ELR (cell line): ENCODE data around the gene CD248.

ENCODE experiments used
- DNase-seq: peaks from one replicate; pipeline ENCODE4 v3.0.0-alpha.2; 2015; ENCODE audit warnings: low read depth

The CD248 gene

DNA sequence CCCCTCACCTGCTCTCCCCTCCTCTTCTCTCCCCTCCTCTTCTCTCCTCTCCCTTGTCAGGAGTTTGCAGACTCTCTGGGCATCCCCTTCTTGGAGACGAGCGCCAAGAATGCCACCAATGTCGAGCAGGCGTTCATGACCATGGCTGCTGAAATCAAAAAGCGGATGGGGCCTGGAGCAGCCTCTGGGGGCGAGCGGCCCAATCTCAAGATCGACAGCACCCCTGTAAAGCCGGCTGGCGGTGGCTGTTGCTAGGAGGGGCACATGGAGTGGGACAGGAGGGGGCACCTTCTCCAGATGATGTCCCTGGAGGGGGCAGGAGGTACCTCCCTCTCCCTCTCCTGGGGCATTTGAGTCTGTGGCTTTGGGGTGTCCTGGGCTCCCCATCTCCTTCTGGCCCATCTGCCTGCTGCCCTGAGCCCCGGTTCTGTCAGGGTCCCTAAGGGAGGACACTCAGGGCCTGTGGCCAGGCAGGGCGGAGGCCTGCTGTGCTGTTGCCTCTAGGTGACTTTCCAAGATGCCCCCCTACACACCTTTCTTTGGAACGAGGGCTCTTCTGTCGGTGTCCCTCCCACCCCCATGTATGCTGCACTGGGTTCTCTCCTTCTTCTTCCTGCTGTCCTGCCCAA is 40.7 kb downstream of the CD248 start:
- no peak for DNase-seq

DNA sequence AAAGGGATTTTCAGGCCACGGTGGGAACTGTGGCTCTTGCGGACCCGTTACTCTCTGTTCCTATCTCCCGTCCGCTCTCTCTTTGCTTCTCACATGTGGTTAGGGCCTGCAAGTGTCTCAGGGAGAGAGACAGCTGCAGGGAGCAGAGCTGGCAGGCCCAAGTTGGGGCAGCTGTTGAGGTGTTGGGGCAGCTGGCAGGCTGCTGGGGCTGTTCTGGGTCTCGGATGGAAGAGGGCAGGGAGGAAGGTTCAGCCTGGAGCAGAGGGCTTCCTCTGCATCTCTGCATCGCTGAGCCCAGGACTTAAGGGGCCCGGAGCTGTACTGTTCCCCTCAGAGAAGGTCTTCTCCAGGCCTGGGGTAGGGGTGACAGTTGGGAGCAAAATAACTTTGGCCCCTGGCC is 41.4 kb downstream of the CD248 start:
- DNase-seq: no peak

DNA sequence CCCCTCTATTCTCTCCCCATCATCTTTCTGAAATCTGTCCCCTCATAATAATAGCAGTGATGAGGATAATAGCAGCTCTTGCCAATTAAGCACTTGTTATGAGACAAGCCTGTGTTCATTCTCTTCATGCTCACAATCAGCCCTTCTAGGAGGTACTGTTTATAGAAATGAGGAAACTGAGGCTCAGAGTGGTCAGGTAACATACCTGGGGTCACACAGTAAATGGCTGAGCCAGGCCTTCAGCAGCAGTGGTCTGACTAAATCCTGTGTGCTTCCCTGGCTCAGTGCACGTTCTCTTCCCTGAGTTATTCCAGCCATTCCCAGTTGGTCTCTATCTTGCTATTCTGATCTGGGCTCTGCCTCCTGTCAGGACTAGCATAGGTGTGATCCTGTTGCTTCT is 42.6 kb downstream of the CD248 start:
- no peak for DNase-seq

DNA sequence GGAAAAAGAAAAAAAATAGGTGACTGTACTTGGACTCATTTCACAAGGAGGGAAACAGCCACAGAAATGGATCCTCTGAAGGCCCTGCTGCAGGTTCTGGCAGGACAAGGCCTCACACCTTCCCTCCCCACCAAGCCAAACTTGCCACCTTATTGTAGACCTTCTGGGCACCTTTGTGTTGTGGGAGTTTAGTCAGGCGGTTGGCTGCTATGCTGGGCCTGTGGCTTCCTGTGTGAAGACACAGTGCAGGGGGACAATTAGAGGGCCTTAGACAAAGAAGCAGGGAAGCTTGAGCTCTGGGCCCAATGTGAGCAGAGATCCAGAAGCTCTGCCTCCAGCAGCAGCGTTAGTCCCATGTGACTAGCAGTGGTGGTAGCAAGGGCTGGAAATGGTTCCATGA is 44.2 kb downstream of the CD248 start:
- DNase-seq: no peak

DNA sequence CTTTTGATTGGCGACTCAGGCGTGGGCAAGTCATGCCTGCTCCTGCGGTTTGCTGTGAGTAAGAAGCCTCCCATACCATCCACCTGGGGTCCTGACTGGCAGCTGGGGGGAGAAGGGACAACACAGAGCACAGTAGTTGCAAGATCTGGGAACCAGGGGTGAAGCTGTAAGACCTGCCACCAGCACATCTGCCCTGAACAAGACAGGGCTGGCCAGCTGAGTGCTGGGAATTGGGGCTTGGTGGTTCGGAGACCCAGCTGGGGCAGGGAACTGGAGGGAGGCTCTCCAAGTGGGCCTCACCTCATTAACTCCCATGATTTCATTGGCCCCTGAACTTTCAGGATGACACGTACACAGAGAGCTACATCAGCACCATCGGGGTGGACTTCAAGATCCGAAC is 45.0 kb downstream of the CD248 start:
- DNase-seq: no peak

DNA sequence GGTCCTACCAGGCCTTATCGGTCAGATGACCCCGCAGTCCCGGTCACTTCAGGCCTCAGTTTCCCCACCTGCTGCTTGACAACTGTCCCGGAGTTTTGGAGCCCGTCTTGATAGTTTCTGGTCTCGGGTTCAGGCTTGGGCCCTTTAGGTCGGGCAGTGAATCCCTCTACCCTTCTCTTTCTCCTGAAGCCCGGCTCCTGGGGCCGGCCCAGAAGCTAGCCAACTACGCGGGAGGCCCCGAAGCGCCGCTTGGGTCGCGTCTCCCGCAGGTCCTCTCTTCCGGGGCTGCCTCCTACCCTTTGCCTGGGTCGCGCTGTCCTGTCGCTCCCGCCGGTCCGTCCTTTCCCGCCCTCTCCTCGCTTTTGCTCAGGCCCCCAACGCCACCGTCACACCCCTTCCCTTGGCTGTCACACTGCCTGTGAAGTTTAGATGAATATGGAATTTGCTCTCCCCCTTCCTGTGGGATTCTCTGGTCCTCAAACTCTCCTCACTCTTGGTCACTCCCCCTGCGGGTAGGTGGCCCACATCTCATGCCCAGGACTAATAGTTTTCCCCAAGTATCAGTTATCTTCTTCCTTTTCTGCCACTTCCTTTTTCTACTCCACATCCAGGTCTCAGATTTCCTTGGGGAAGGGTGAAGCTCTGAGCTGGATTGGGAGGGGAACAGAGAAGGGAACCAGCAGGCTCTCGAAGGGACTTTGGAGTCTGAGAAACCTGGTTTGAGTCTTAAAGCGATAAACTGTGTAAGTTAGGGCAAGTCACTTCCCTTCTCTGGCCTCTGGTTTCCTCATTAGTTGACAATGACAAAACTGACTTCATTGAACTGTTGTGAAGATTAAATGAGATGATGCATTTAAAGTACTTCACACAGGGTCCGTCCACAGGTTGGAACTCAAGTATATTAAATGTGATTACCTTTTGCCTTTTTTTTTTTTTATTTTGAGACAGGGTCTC is 47.6 kb downstream of the CD248 start:
- peak; percentile 64 for DNase-seq

DNA sequence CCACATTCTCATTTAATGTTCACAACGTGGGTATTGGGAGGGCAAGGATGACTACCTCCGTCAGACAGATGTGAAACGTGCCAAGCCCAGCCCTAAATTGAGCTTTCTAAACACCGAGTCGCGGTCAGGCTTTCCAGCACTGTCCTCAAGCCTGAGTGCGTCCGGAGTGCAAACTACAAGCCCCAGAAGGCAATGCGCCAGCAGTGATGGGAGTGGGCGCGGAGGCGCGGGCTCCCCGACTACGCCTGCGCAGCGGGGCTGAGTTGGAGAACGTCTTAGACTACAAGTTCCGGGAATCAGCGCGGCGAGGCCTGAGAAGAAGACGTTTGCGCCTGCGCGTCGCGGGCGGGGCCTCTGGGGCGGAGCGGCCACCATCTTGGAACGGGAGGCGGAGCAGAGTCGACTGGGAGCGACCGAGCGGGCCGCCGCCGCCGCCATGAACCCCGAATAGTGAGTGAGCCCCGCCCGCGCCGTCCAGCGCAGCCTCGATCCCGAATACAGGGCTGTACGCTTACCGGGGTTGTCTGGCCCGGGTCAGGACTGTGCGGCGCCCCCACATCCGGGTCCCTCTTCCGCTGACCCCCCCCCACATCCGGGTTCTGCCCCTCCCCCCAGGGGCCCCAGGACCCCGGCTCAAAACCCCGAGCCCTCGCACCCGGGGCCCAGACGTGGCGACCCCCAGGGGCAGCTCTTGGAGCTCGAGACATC is 48.4 kb downstream of the CD248 start, which contains the start of gene RAB1B:
Gene RAB1B (plus strand): TSS at position 396 of the 708 bp plus-strand sequence. CDS start 41 bp downstream, at position 437.
- peak; percentile 100 for DNase-seq

DNA sequence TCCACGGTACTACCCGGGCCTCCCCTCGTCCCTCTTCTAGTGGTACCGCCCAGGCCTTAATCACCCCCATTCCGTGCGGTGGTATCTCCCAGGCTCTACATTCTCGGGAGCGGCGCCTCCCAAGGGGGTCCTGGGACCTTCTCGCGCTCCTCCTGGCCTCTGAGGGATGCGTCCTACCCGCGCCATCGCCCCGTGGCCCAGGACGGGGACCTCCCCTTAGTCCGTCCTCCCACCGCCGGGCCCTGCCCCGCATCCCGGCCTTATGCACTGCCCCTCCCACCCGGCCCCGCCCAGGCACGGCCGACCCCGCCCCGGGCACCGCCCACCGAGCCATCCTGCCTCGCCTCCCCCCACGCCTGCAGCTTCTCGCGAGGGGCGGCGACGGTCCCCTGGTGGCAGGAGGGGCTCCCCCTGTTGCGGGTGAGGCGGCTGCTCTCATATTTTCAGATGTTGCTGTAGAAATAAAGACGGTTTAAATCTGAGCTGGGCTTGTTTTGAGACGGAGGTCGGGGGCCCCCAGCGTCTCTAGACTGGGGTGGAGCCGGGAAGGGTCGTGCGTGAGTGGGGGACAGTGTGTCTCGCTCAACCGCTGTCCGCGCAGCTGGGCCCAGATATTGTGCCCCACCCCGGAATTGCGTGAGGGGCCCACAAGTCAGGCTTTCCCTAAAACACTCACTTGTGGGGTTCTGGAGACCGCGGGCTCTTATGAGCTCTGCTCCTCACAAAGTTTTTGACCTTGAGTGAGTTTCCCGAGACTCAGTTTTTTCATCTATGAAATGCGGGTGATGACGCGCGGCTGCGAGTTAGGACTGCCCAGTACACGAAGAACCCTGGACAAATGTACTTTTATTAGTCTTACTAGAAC is 49.2 kb downstream of the CD248 start:
- peak; percentile 87 for DNase-seq

DNA sequence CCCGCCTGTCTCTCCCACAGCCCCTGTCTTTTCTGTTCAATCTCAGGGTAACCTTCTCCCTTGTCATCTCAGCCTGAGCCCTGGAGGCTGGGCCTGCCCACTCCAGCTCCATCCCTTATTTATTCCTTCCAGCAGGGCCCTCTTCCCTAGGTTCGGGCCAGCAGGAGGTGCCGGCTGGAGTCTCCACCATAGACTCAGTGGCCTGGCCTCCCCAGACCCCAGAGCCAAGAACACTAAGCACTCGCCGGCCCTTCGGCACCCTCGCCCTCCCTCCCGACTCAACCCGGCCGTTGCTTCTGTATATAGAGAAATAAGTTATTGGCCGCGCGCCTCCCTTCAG is 49.8 kb downstream of the CD248 start:
- no peak for DNase-seq

DNA sequence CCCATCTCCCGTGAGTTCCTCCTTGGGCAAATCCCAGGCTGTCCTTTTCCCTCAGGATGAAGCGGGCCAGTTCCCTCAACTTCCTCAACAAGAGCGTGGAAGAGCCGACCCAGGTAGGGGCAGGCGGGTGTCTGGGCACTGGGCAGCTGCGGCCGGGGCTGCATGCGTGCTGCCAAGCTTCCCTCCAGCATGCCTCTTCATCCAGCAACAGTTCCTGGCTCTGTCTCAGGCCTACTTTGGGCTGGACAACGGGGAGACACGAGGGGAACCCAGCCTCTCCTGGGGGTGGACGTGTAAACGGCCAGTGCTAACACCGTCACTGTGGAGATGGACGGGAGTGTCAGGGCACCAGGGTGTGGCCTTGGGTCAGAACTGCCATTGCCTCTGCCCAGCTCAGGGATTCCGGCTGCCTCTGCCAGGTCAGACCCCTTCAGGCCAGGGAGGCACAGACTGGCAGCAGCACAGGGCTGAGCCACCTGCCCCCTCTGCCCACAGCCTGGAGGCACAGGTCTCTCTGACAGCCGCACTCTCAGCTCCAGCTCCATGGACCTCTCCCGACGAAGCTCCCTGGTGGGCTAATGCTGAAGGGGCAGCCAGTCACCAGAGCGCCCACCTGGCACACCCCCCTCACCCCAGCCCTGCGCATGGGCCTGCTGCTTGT is 50.3 kb downstream of the CD248 start:
- DNase-seq: no peak

DNA sequence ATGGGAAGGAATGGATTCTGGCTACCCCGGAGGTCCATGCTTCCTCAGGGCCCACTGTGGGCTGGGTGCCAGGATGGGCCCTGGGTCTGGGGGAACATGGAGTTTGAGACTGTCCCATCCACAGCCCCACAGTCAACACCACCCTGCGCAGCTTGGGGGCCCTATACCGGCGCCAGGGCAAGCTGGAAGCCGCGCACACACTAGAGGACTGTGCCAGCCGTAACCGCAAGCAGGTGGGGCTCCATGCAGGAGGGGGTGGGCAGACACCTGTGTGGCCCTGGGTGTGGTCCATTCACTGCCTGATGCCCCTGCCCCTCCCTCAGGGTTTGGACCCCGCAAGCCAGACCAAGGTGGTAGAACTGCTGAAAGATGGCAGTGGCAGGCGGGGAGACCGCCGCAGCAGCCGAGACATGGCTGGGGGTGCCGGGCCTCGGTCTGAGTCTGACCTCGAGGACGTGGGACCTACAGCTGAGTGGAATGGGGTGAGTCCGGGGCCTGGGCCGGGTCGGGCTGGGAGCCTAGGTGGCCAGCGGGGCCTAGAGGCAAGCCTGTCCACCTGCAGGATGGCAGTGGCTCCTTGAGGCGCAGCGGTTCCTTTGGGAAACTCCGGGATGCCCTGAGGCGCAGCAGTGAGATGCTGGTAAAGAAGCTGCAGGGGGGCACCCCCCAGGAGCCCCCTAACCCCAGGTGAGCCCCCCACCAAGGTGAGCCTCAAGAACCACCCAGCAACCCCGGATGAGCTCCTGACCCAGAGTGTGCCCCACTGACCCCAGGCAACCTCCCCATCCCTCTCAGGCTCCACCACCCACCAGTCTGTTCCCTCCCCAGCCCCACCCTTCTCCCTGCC is 51.1 kb downstream of the CD248 start:
- no peak for DNase-seq

DNA sequence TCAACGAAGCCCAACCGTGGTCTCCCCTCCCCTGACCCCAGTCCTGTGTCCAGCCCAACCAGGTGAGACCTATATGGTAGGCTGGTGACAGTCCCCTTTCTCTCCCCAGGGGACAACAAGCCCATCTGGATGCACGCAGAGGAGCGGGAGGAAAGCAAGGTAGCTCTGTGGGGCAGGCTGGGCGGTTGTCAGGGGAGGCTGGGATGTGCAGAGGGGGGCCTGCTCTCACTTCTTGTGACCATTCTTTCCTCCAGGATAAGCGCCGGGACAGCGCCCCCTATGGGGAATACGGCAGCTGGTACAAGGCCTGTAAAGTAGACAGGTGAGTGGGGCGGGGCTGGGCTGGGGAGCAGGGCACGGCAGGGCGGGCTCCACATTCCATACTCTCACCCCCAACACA is 51.9 kb downstream of the CD248 start:
- DNase-seq: peak; percentile 30
